Glomerular visceral epithelial cell (primary cell): Measurements from ENCODE around the gene PDZRN4.

Experiments
- DNase-seq: peaks from one replicate; pipeline ENCODE4 v3.0.0-alpha.2; 2016; ENCODE audit errors: extremely low spot score

PDZRN4 gene

GRCh38 chr12:41459111-41459905, 271.2 kb downstream of the PDZRN4 start:
- no peak for DNase-seq

- DNase-seq = no peak
Measured at GRCh38 chr12:41459906-41460214, 271.7 kb downstream of the PDZRN4 start.

GRCh38 chr12:41460906-41461305, 272.8 kb downstream of the PDZRN4 start:
- no peak for DNase-seq

GRCh38 chr12:41462312-41462711, 274.2 kb downstream of the PDZRN4 start:
- DNase-seq = no peak

GRCh38 chr12:41465526-41465925, 277.4 kb downstream of the PDZRN4 start:
- DNase-seq = no peak

GRCh38 chr12:41466300-41466699, 278.2 kb downstream of the PDZRN4 start:
- no peak for DNase-seq

GRCh38 chr12:41466802-41467201, 278.7 kb downstream of the PDZRN4 start:
- DNase-seq = no peak

- DNase-seq = no peak
Measured at GRCh38 chr12:41467591-41468325, 279.6 kb downstream of the PDZRN4 start.

- DNase-seq = no peak
Measured at GRCh38 chr12:41468341-41468740, 280.2 kb downstream of the PDZRN4 start.

- no peak for DNase-seq
Measured at GRCh38 chr12:41468756-41469155, 280.6 kb downstream of the PDZRN4 start.

GRCh38 chr12:41473441-41473840, 285.3 kb downstream of the PDZRN4 start:
- no peak for DNase-seq

- no peak for DNase-seq
Measured at GRCh38 chr12:41474001-41474400, 285.9 kb downstream of the PDZRN4 start.

GRCh38 chr12:41476499-41477439, 288.6 kb downstream of the PDZRN4 start:
- DNase-seq = no peak

GRCh38 chr12:41479426-41479825, 291.3 kb downstream of the PDZRN4 start:
- DNase-seq = no peak

GRCh38 chr12:41485203-41485602, 297.1 kb downstream of the PDZRN4 start:
- peak; percentile 11 for DNase-seq

GRCh38 chr12:41486718-41487117, 298.6 kb downstream of the PDZRN4 start:
- peak; percentile 69 for DNase-seq

- DNase-seq = no peak
Measured at GRCh38 chr12:41496009-41496408, 307.9 kb downstream of the PDZRN4 start.

- DNase-seq = peak; percentile 19
Measured at GRCh38 chr12:41497409-41497808, 309.3 kb downstream of the PDZRN4 start.

GRCh38 chr12:41504976-41505375, 316.9 kb downstream of the PDZRN4 start:
- no peak for DNase-seq

GRCh38 chr12:41507286-41507685, 319.2 kb downstream of the PDZRN4 start:
- DNase-seq = no peak

- DNase-seq = peak; percentile 52
Measured at GRCh38 chr12:41509271-41510055, 321.3 kb downstream of the PDZRN4 start.
